Keratinocyte (primary cell): ENCODE results near the gene CLCN3. TPM values are rescaled to one million over a fixed set of nuclear protein-coding genes. Genes with fewer than 3 reads are reported as not detected.

Experiments
- DNase-seq: peaks from one replicate; pipeline ENCODE4 v3.0.0-alpha.2; 2011; ENCODE audit warnings: low read depth, missing footprints, low spot score
- FAIRE-seq: peaks from 2 replicates; lab custom pipeline; 2011; peaks lifted over from hg19 to GRCh38; lab: Jason Lieb, UNC
- H2AFZ ChIP-seq: 2 replicates; pipeline ENCODE4 v1.6.0; 2012; ENCODE audit warnings: low read length, control low read depth, inconsistent platforms; ENCODE audit not compliant: control insufficient read depth
- H3K27ac ChIP-seq: 2 replicates; pipeline ENCODE4 v1.5.1; 2011; ENCODE audit warnings: low read length; ENCODE audit not compliant: control insufficient read depth, insufficient read depth
- H3K27me3 ChIP-seq: 3 replicates; pipeline ENCODE4 v1.6.0; 2011; ENCODE audit warnings: low read length; ENCODE audit not compliant: control insufficient read depth, insufficient read depth; ENCODE audit errors: extremely low read depth
- H3K36me3 ChIP-seq, 2 experiments: 2 replicates in 1 of 2; 3 replicates in 1 of 2; pipeline ENCODE4 v1.5.1; 2011; ENCODE audit warnings: low read length in 2 of 2, mild to moderate bottlenecking in 1 of 2; ENCODE audit not compliant: control insufficient read depth in 2 of 2, insufficient read depth in 2 of 2; ENCODE audit errors: extremely low read depth in 1 of 2
- H3K4me1 ChIP-seq: 3 replicates; pipeline ENCODE4 v1.5.1; 2011; ENCODE audit warnings: low read length; ENCODE audit not compliant: control insufficient read depth, insufficient read depth; ENCODE audit errors: extremely low read depth
- H3K4me2 ChIP-seq: 3 replicates; pipeline ENCODE4 v1.6.0; 2011; ENCODE audit warnings: low read depth, low read length; ENCODE audit not compliant: control insufficient read depth, insufficient read depth; ENCODE audit errors: extremely low read depth
- H3K4me3 ChIP-seq, 3 experiments: fragments of 200-600 bp in 1 of 3; sonication (generic) in 1 of 3; 2 replicates in 2 of 3; 3 replicates in 1 of 3; pipeline ENCODE4 v1.5.1; 2011 to 2016; ENCODE audit warnings: low read length in 3 of 3, mild to moderate bottlenecking in 3 of 3, control low read depth in 2 of 3, inconsistent platforms in 1 of 3, low read depth in 1 of 3, mixed read lengths in 1 of 3, mixed run types in 1 of 3, moderate library complexity in 1 of 3; ENCODE audit not compliant: control insufficient read depth in 2 of 3, insufficient read depth in 2 of 3; ENCODE audit errors: extremely low read depth in 1 of 3
- H3K79me2 ChIP-seq: 2 replicates; pipeline ENCODE4 v1.6.0; 2012; ENCODE audit warnings: low read length; ENCODE audit not compliant: control insufficient read depth, insufficient read depth
- H3K9ac ChIP-seq: 3 replicates; pipeline ENCODE4 v1.6.0; 2011; ENCODE audit warnings: low read length; ENCODE audit not compliant: control insufficient read depth, insufficient read depth; ENCODE audit errors: extremely low read depth
- H3K9me1 ChIP-seq: 3 replicates; pipeline ENCODE4 v1.6.0; 2011; ENCODE audit warnings: low read length; ENCODE audit not compliant: control insufficient read depth, insufficient read depth; ENCODE audit errors: extremely low read depth
- H3K9me3 ChIP-seq: 2 replicates; pipeline ENCODE4 v1.5.1; 2012; ENCODE audit warnings: low read depth, low read length; ENCODE audit not compliant: control insufficient read depth
- H4K20me1 ChIP-seq: 3 replicates; pipeline ENCODE4 v1.6.0; 2011; ENCODE audit warnings: low read length; ENCODE audit not compliant: control insufficient read depth, insufficient read depth; ENCODE audit errors: extremely low read depth
- CTCF ChIP-seq, 3 experiments: IDR thresholded peaks in 1 of 3; conservative IDR thresholded peaks in 1 of 3; optimal IDR thresholded peaks in 1 of 3; 2 replicates in 2 of 3; 3 replicates in 1 of 3; pipeline versions ENCODE3 to v1.5.1; 2011; ENCODE audit warnings: low read length in 3 of 3, mild to moderate bottlenecking in 3 of 3, moderate library complexity in 2 of 3, control low read depth in 1 of 3, inconsistent platforms in 1 of 3; ENCODE audit not compliant: insufficient read depth in 2 of 3; ENCODE audit errors: extremely low read depth in 1 of 3
- EZH2 ChIP-seq: IDR thresholded peaks from one replicate; pipeline ENCODE4 v1.6.1; 2012; ENCODE audit warnings: inconsistent platforms, mild to moderate bottlenecking, low read length, moderate library complexity
- dilution Hi-C: fragments of 300-500 bp; cut with MboI; formaldehyde crosslinking; loops from one replicate; pipeline ENCODE4 v1.7.0; 2020; ENCODE audit warnings: low sequenced_read_pairs; ENCODE audit not compliant: extremely low pct_ligation_motif_present
- polyA plus RNA-seq, 5 experiments: library from polyadenylated mRNA; depleted of rRNA in 3 of 5; stranded (reverse) in 3 of 5; stranded (forward) in 1 of 5; unstranded in 1 of 5; fragments of >200 nt; gene quantifications; 1 replicate in 1 of 5; 2 replicates in 3 of 5; 3 replicates in 1 of 5; pipeline versions ENCODE4 v1.2.1 to v1.2.3, GENCODE V29; 2011 to 2012; ENCODE audit warnings: missing spikeins in 2 of 5, low read depth in 1 of 5, low replicate concordance in 1 of 5

CLCN3 gene
- polyA plus RNA-seq, 1 donor (not counting 4 experiments of a cell fraction or from before 2014, with no cell fraction given): 34.2 TPM

- FAIRE-seq (no peak), DNase-seq (no peak)
- Histone ChIP-seq H3K4me3 (no peak overlapping the region), H3K27me3 (no peaks in the 10 kb centered on the region), H2AFZ (no peak overlapping the region), H4K20me1 (no peaks in the 10 kb centered on the region), H3K4me2 (no peak overlapping the region), H3K9me3 (no peaks in the 10 kb centered on the region), H3K27ac (no peak overlapping the region), H3K4me1 (peaks cover 10% of the 10 kb centered on the region), H3K9me1 (no peaks in the 10 kb centered on the region), H3K9ac (no peak overlapping the region), H3K36me3 (no peaks in the 10 kb centered on the region), H3K79me2 (peaks cover 23% of the 10 kb centered on the region)
- TF ChIP-seq EZH2: no peak
- TF ChIP-seq CTCF (optimal IDR thresholded peaks at IDR 0.05 in 1 of 3, IDR thresholded peaks at IDR 0.05 in 1 of 3, conservative IDR thresholded peaks at IDR 0.05 in 1 of 3; ENCODE audit: extremely low read depth in 1 of 3, insufficient read depth in 2 of 3, low read length in 3 of 3): no peak
- dilution Hi-C loops: no loop called here
These were observed 35.0 kb downstream of the CLCN3 start for GRCh38 chr4:169655401-169655800.

GRCh38 chr4:169657470-169658107 lies 37.2 kb downstream of the CLCN3 start:
- TF ChIP-seq EZH2 (no peak), CTCF (optimal IDR thresholded peaks at IDR 0.05 in 1 of 3, IDR thresholded peaks at IDR 0.05 in 1 of 3, conservative IDR thresholded peaks at IDR 0.05 in 1 of 3; ENCODE audit: extremely low read depth in 1 of 3, insufficient read depth in 2 of 3, low read length in 3 of 3) (no peak)
- H3K79me2 ChIP-seq: peaks cover 30% of the 10 kb centered on the region
- no peak overlapping the region for H3K9ac ChIP-seq
- no peaks in the 10 kb centered on the region for H3K9me1 ChIP-seq
- no peak overlapping the region for H3K4me3 ChIP-seq
- no peaks in the 10 kb centered on the region for H4K20me1 ChIP-seq
- dilution Hi-C loops: no loop called here
- H3K4me2 ChIP-seq: no peak overlapping the region
- FAIRE-seq (no peak), DNase-seq (no peak)
- H3K36me3 ChIP-seq: no peaks in the 10 kb centered on the region
- no peak overlapping the region for H3K27ac ChIP-seq
- H3K27me3 ChIP-seq: no peaks in the 10 kb centered on the region
- no peak overlapping the region for H2AFZ ChIP-seq
- peaks cover 10% of the 10 kb centered on the region for H3K4me1 ChIP-seq
- no peaks in the 10 kb centered on the region for H3K9me3 ChIP-seq
